GM19372 (cell line): ENCODE data around the gene RPS6KA2.

Experiments used
- ATAC-seq: cut with Tn5 transposase; IDR thresholded peaks from one replicate; pipeline ENCODE4 v1.9.1; 2021; ENCODE audit warnings: mild to moderate bottlenecking, low read depth, moderate library complexity; ENCODE audit not compliant: unreplicated experiment

Gene RPS6KA2

GRCh38 chr6:166511316-166511715 is 115.7 kb downstream of the RPS6KA2 start:
- ATAC-seq = no peak

DNA sequence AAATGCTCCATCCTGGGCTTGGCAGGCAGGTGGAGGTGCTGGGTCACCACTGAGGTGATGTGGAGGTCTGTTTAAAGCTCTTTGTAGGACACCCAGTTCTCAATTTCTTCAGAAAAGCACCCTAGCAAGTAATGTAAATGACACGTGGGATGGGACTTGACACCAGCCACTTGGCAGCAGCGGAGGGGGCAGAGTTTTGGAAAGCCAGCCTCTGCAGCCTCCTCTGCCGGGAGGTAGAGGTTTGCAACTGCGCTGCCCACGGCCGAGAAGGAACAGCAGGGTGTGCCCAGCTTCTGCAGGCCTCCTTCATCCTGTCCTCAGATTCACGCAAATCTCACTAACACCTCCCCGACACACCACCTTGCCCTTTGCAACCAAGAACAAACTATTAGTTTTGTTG is 117.9 kb downstream of the RPS6KA2 start:
- ATAC-seq = no peak

DNA sequence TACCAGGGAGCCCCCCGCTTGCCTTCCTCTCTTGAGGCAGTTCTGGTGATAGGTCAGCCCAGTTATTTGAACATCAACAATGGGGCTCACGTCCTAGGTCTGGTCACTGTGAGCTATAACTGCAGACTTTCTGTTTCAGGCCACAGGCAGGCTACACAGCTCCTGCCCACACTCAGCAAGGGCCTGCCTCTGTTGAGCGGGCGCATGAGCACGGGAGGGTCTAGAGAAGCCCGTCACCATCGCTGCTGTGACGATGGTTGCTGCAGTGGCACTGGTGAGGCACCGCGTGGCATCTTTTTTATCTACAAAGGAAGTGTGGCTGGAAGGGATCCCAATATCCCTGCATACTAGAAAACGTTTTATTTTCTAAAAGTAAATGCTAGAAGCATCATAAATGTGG is 118.3 kb downstream of the RPS6KA2 start:
- no peak for ATAC-seq

DNA sequence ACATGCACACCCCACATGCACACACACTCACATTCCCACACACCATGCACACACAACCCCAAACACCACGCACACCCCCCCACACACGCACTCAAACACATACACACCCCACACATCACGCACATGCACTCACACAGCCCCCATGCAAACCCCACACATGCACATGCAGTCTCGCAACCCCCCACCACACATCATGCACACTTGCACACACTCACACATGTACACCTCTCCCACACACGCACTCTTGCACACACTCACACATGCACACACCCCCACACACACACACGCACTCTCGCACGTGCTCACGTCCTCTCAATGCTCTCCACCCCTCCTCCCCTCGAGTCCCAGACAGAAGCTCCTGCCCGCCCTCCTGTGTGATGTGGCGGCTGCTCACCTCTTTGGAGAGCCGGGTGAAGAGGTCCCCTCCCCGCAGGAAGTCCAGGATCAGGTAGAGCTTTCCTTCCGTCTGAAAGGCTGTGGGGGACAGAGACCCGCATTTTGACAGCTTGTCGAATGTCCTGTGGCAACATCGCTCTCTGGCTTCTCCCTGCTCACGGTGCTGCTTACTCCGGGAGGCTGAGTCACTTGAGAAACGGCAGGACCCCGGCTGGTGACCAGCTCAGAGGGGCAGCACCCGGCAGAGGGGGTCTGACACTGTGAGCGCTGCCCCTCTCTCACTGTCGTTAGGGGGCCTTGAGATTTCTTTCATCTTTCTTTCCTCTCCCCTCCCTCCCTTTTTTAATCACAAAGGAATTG is 119.1 kb downstream of the RPS6KA2 start:
- no peak for ATAC-seq

DNA sequence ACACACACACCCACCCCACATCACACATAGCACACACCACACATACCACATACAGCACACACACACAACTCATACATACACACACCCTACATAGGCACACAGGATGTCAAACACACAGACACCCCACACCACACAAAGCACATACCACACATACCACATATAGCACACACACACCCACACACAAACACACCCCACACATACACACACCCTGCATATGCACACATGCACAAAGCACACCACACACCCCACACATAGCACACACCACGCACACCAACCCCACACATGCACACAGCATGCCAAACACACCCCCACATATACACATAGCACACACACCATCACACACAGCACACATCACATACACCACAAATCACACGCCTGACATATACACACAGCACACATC is 119.7 kb downstream of the RPS6KA2 start:
- no peak for ATAC-seq

- no peak for ATAC-seq
These were observed 121.7 kb downstream of the RPS6KA2 start for GRCh38 chr6:166505133-166505905.

GRCh38 chr6:166504100-166504499 is 123.0 kb downstream of the RPS6KA2 start:
- no peak for ATAC-seq

DNA sequence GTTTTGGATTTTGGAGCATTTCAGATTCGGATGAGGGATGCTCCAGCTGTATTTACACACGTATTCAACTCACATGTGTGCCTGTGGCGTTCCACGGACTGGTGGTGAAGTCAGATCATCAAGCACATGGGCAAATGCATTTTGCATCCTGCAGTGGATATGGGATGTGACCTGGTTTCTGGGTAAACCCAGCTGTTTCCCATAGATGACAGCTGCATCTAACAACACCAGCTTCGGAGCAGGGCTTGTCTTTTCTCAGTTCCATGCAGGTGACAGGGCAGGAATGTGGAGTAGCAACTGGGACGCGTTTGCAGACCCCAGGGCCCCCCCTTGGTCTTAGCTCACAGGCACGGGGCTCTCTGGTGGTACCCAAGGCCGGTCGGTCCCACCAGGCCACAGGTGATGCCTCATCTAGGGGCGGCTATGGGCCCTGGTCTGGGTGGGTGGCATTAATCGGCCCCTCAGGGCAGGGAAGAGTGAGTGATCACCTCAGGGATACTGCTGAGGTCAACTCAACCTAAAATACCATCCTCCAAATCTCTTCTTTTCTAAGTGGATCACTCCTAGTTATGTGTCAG is 123.8 kb downstream of the RPS6KA2 start:
- ATAC-seq = no peak

GRCh38 chr6:166502453-166502852 is 124.6 kb downstream of the RPS6KA2 start:
- ATAC-seq = no peak

GRCh38 chr6:166501246-166501645 is 125.8 kb downstream of the RPS6KA2 start:
- no peak for ATAC-seq

DNA sequence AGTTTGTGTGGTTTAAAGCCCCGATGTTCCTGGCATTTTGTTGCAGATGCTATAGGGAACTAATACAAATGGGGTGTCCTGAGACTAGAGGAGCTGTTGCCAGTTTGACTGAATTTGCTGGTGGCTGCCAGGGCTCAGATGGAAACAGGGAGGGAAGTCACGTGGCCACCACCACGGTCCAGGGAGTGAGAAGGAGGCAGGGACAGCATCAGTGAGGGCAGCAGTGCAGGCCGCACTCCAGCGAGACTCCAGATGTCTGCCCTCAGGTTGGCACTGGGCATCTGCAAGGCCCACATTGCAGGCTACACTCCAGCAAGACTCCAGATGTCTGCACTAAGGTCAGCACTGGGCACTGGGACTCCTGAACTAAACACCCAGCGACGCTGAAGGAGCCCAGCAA is 126.8 kb downstream of the RPS6KA2 start:
- no peak for ATAC-seq

DNA sequence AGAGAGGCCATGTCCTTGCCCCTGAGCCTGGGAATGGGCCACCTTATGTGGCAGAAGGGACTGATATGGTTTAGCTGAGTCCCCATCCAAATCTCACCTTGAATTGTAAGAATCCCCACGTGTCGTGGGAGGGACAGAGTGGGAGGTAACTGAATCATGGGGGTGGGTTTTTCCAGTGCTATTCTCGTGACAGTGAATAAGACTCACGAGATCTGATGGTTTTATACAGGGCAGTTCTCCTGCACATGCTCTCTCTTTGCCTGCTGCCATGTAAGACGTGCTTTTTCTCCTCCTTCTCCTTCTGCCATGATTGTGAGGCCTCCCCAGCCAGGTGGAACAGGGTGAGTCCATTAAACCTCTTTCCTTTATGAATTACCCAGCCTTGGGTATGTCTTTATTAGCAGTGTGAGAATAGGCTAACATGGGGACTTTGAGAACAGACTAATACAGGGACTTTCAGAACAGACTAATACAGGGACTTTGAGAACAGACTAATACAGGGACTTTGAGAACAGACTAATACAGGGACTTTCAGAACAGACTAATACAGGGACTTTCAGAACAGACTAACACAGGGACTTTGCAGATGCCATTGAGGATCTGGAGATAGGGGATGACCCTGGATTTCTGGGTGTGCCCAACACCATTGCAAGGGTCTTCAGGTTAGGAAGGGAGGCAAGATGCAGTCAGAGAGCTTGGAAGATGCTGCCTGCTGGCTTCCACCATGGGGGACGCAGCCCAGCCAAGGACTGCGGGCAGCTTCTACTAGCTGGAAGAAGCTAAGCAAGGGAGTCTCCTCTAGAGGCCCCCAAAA is 127.5 kb downstream of the RPS6KA2 start:
- ATAC-seq = no peak

DNA sequence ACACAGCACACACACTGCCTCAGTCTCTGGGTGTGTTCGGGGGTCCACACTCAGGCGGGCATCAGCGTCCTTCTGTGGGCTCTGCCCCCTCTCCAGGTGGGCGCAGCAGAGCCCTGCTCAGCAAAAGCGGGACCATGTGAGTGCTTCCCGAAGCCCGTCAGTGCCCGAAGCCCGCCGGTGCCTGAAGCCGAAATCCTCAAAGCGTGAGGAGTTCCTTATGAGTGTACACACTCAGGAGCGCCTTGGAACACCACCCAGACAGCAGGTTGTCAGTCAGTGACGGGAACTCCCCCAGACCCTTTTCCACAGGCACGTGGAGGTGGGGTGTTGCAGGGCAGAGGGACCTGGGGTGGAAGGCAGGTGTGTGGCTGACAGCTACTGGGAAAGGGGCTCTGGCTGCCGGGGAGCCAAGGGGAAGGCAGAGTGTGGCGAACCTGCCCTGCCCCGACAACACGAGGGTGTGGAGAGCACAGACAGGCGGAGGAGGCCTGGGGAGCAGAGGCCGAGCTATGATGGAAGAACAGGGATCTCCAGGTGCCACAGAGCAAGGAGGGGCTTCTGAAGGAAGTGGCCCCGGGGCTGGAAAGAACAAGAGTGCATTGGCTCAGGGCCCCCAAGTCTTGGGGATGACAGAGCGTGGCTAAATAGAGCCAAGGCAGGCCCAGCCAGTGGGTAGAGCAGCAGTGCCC is 128.2 kb downstream of the RPS6KA2 start:
- no peak for ATAC-seq

- ATAC-seq = no peak
These were observed 128.8 kb downstream of the RPS6KA2 start for GRCh38 chr6:166498228-166498627.

DNA sequence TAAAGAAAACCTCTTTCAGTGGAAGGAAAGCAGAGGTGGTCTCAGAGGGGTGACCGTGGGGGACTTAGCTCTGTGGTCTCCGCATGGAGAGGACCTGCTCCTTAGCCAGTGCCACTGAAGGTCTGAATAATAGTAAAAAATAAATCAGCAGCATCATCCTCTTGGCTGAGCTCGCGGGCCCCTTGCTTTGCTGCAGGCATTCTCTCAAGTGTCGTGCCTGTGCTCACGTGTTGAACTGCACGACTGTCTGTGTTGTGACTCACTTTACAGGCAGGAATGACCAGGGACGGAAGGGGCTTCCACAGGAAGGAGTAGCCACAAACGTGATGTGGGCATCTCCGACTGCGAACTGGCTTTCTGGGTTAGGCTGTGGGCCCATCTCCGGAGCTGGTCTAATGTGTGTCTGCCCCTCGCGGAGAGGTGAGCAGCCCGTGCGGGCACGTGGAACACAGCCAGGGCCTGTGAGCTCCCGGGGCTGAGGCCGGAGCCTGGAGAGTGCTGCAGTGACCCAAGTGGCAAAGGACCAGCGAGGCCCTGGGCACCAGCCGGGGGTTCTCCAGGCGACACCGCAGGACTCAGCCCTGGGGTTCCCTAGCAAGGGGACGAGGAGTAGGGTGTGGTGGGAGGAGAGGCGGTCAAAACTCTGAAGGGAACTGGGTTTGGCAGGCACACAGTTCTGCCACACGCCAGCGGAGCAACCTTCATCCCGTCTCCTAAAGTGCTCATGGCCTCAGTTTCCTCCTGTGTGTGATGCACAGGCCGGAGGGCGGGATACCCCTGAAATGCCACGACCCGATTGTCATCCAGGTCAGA is 129.8 kb downstream of the RPS6KA2 start:
- ATAC-seq = no peak

DNA sequence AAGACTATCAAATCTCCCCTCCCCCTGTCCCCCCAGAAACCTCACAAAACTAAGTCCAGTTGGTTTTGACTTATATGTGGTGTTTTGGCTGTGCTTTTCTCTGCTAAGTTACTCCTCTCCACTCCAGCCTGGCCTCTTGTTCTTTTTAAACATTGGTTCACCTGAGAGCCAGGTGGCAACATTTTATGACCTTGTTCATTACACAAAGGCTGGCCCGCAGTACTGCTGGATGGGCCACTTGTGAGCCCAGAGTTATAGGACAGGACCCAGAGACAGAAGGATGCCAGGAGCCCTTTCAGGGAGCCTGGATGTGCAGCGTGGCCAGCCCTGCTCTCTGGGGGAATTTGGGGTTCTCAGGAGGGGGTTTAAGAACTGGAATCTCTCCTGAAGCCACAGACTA is 130.6 kb downstream of the RPS6KA2 start:
- ATAC-seq = no peak

GRCh38 chr6:166495487-166496314 is 131.3 kb downstream of the RPS6KA2 start:
- no peak for ATAC-seq

DNA sequence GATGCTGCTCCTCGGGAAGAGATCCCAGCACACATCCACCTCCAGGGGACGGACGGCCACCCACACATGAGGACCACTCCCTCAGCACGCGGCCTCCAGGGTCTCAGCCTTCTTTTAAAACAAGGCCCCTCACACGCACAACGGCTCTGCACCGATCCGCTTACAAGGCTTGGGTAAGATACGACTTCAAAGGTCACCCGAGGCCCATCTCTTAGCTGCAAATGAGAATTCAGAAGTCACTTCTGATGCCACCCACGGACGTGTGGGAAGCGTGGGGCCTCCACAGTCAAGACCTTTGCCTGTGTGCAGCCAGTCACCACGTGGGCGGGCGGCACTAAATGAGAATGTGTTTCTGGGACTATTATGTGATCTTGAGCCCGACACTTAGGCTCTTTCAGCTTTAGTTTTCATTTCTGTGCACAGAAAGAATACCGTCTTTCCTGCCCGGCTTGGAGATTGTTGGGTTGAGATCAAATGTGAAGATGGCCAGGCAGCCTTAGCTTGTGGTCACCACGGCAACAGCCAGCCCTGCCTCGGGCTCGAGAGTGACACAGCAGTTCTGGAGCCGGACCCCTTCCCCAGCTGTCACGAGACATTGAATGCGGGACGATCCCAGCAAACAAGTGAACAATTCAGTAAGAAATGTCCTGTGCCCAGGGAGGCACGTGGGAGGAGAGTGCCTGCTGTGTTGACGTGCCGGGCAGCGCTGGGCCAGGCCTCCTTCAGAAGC is 132.1 kb downstream of the RPS6KA2 start:
- no peak for ATAC-seq
